ENCODE data around the gene ZZZ3. TPM values are rescaled to one million over a fixed set of nuclear protein-coding genes. Genes with fewer than 3 reads are reported as not detected.
"Not testable (repeated sequence)": the region's sequence is repeated elsewhere in the genome, so short reads cannot be mapped to it uniquely, and the experiment has no call there.

Gene ZZZ3
- total RNA-seq, 2 experiments from 2014 or later = 29.8 to 34.3 TPM

- CTCF ChIA-PET = no interaction called here
- POLR2A ChIA-PET = no interaction called here
- H3K9me3 Mint-ChIP-seq = no peaks in the 10 kb centered on the region
- H3K27me3 Mint-ChIP-seq = no peaks in the 10 kb centered on the region
- DNase-seq = no peak
- peaks cover 3% of the 10 kb centered on the region for H3K36me3 Mint-ChIP-seq
- H3K27ac Mint-ChIP-seq = no peak overlapping the region
- no peak overlapping the region for H3K4me3 Mint-ChIP-seq
- intact Hi-C loops (cut with micrococcal nuclease) = loop anchor here (10.0 kb wide), 2 partner anchors 402 to 1612 kb away; partner anchors contain the start of genes AK5 and ST6GALNAC3
- peaks cover 11% of the 10 kb centered on the region for H3K4me1 Mint-ChIP-seq (ENCODE audit: low read depth)
Measured at GRCh38 chr1:77686796-77687518, 4.5 kb upstream of the ZZZ3 start.

- Mint-ChIP-seq H3K9me3 (no peaks in the 10 kb centered on the region), H3K36me3 (no peaks in the 10 kb centered on the region), H3K27me3 (no peaks in the 10 kb centered on the region), H3K27ac (peak overlapping the region; percentile 90), H3K4me1 (ENCODE audit: low read depth) (peaks cover 32% of the 10 kb centered on the region), H3K4me3 (peak overlapping the region; percentile 98)
- ChIA-PET POLR2A (interaction anchor here (0.6 to 2.9 kb wide), 11 partner anchors 10 to 321 kb away, joined by 3 to 12 read pairs (median 4); partner anchors contain the start of genes DNAJB4, FUBP1, MIGA1 and USP33), CTCF (interaction anchor here (0.7 to 2.1 kb wide), 16 partner anchors 9 to 431 kb away, joined by 3 to 9 read pairs (median 4); partner anchors contain the start of genes AK5, DNAJB4, FUBP1 and USP33)
- peak; percentile 95 for DNase-seq
- intact Hi-C loops (cut with micrococcal nuclease) = loop anchor here (1.0 to 10.0 kb wide), 9 partner anchors 45 to 1897 kb away; partner anchors contain the start of genes AK5, MIGA1, PIGK and RABGGTB
Measured at GRCh38 chr1:77683160-77684148, 996 bp upstream of the ZZZ3 start.

GRCh38 chr1:77680173-77680572 is 2.3 kb downstream of the ZZZ3 start:
- CTCF ChIA-PET = no interaction called here
- Mint-ChIP-seq H3K36me3 (peaks cover 5% of the 10 kb centered on the region), H3K27ac (no peak overlapping the region), H3K4me3 (no peak overlapping the region), H3K4me1 (ENCODE audit: low read depth) (peaks cover 49% of the 10 kb centered on the region), H3K9me3 (no peaks in the 10 kb centered on the region), H3K27me3 (no peaks in the 10 kb centered on the region)
- no peak for DNase-seq
- POLR2A ChIA-PET = no interaction called here
- intact Hi-C loops (cut with micrococcal nuclease) = loop anchor here (5.0 to 10.0 kb wide), 4 partner anchors 243 to 1605 kb away; partner anchors contain the start of genes AK5 and ST6GALNAC3

- POLR2A ChIA-PET = no interaction called here
- Mint-ChIP-seq H3K36me3 (peaks cover 5% of the 10 kb centered on the region), H3K27me3 (no peaks in the 10 kb centered on the region), H3K9me3 (no peaks in the 10 kb centered on the region), H3K4me1 (ENCODE audit: low read depth) (peaks cover 51% of the 10 kb centered on the region), H3K27ac (no peak overlapping the region), H3K4me3 (no peak overlapping the region)
- CTCF ChIA-PET = no interaction called here
- no peak for DNase-seq
- intact Hi-C loops (cut with micrococcal nuclease) = no loop called here
Measured at GRCh38 chr1:77678660-77679610, 3.5 kb downstream of the ZZZ3 start.

DNA sequence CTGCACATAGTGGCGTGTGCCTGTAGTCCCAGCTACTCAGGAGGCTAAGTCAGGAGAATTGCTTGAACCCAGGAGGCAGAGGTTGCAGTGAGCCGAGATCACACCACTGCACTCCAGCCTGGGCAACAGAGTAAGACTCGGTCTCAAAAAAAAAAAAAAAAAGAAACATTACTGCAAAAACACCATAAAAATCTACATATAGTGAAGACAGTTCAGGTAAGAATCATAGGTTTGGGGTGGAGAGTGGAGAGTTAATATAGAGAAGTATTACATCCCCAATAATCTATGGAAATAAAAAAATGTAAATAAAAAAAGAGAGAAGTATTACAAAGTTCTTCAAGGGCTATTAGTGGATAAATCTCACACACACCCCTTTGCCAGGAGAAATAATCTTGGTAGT is 7.7 kb downstream of the ZZZ3 start:
- H3K4me1 Mint-ChIP-seq (ENCODE audit: low read depth) = peaks cover 67% of the 10 kb centered on the region
- intact Hi-C loops (cut with micrococcal nuclease); DNase-seq; H3K27me3 Mint-ChIP-seq; H3K27ac Mint-ChIP-seq; H3K4me3 Mint-ChIP-seq; H3K36me3 Mint-ChIP-seq; H3K9me3 Mint-ChIP-seq: not testable (repeated sequence)
- POLR2A ChIA-PET = interaction anchor here (1.4 kb wide), 1 partner anchor 8 kb away, joined by 4 read pairs; the partner anchor contains the start of gene ZZZ3
- CTCF ChIA-PET = interaction anchor here (1.8 kb wide), 1 partner anchor 8 kb away, joined by 7 read pairs; the partner anchor contains the start of gene ZZZ3

DNA sequence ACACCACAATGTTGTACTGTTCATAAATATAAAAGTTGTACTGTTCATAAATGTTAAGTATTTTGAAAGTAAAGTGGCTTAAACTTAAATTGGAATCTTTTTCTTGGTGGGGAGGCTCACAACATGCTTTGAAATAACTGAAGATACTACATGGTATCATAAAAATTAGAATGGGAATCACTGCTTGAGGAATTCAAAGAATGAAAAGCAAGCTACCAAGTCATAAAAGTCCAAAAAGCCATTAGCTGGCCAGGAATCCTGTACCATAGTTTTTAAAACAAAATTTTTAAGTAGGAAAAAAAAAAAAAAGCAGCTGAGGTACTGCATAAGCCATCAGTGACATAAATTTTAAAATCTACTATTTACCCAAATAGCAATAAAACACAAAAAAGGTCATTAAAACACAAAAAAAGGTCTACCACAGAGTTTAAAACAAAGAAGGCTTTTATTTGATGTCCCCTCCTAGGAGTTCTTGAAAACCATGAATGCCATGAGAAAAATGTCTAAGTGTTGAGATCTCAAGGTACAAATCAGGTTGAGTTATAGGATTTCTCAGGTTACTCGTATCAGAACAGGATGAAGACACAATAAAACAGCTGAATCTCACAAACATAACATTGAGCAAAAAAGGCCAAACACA is 8.6 kb downstream of the ZZZ3 start:
- intact Hi-C loops (cut with micrococcal nuclease) = no loop called here

DNA sequence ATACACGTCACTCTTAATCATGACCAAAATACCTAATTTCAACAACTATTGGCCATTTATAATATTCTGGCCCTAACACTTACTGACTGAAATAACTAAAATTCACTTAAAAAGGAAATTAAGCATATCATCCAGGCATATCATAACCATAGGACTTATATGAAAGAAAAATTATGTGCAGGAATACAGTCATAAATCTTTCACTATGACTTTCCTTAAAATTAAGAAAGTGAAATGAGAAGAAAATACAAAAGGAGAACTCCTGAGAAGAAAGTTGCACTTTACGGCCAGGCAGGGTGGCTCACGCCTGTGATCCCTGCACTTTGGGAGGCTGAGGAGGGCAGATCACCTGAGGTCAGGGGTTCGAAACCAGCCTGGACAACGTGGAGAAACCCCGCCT is 9.4 kb downstream of the ZZZ3 start:
- H3K4me1 Mint-ChIP-seq (ENCODE audit: low read depth) = peaks cover 70% of the 10 kb centered on the region
- ChIA-PET POLR2A (interaction anchor here (1.4 kb wide), 1 partner anchor 10 kb away, joined by 4 read pairs; the partner anchor contains the start of gene ZZZ3), CTCF (interaction anchor here (0.8 kb wide), 1 partner anchor 318 kb away, joined by 3 read pairs; no protein-coding TSS in a partner anchor)
- no peak overlapping the region for H3K4me3 Mint-ChIP-seq
- peaks cover 7% of the 10 kb centered on the region for H3K36me3 Mint-ChIP-seq
- no peaks in the 10 kb centered on the region for H3K9me3 Mint-ChIP-seq
- H3K27ac Mint-ChIP-seq = no peak overlapping the region
- no peak for DNase-seq
- intact Hi-C loops (cut with micrococcal nuclease) = no loop called here
- no peaks in the 10 kb centered on the region for H3K27me3 Mint-ChIP-seq

More for the DNA sequence above, 8.6 kb downstream of the ZZZ3 start:
- ChIA-PET POLR2A (interaction anchor here (1.0 to 1.4 kb wide), 2 partner anchors 9 to 14 kb away, joined by 3 to 4 read pairs; partner anchors contain the start of gene ZZZ3), CTCF (interaction anchor here (0.8 to 1.8 kb wide), 2 partner anchors 9 to 317 kb away, joined by 3 to 7 read pairs; partner anchors contain the start of gene ZZZ3)
- Mint-ChIP-seq H3K27ac (no peak overlapping the region), H3K9me3 (no peaks in the 10 kb centered on the region), H3K4me3 (no peak overlapping the region), H3K27me3 (no peaks in the 10 kb centered on the region), H3K36me3 (peaks cover 7% of the 10 kb centered on the region), H3K4me1 (ENCODE audit: low read depth) (peaks cover 71% of the 10 kb centered on the region)
- DNase-seq = no peak

DNA sequence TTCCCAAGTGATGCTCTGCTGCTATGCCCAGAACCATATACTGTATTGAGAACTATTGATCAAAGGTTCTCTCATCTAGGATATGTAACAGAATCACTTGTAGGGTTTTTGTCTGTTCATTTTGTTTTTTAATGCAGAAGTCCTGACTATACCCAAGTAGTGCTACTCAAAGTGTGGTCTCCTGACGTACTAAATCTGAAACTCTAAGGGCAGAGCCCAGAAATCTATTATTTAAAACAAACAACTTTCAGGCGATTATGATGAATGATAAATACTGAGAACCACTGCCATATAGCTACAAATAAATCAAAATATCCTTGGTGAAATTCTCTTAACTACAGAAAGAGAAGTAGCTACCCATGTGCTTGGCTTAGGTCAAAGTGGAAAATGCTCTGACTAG is 10.1 kb downstream of the ZZZ3 start:
- Mint-ChIP-seq H3K27ac (peak overlapping the region; percentile 8), H3K36me3 (peaks cover 7% of the 10 kb centered on the region), H3K4me1 (ENCODE audit: low read depth) (peaks cover 71% of the 10 kb centered on the region), H3K4me3 (no peak overlapping the region), H3K9me3 (no peaks in the 10 kb centered on the region), H3K27me3 (no peaks in the 10 kb centered on the region)
- CTCF ChIA-PET = no interaction called here
- DNase-seq = no peak
- POLR2A ChIA-PET = no interaction called here
- intact Hi-C loops (cut with micrococcal nuclease) = no loop called here

GRCh38 chr1:77671836-77672235 is 10.6 kb downstream of the ZZZ3 start:
- Mint-ChIP-seq H3K27me3 (no peaks in the 10 kb centered on the region), H3K9me3 (no peaks in the 10 kb centered on the region), H3K27ac (no peak overlapping the region), H3K4me1 (ENCODE audit: low read depth) (peaks cover 73% of the 10 kb centered on the region), H3K4me3 (no peak overlapping the region), H3K36me3 (peaks cover 7% of the 10 kb centered on the region)
- intact Hi-C loops (cut with micrococcal nuclease) = no loop called here
- DNase-seq = no peak
- CTCF ChIA-PET = no interaction called here
- POLR2A ChIA-PET = no interaction called here

DNA sequence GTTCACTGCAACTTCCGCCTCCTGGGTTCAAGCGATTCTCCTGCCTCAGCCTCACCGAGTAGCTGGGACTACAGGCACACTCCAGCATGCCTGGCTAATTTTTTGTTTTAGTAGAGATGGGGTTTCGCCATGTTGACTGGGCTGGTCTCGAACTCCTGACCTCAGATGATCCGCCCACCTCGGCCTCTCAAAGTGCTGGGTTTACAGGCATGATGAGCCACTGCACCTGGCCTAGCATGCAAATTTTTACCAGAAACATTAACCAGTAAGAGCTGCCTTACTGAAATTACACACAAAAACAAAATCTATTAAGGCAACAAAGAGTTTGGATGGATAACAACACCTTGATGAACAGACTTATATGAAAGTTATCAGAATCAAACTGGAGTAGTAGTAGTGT is 12.1 kb downstream of the ZZZ3 start:
- POLR2A ChIA-PET = interaction anchor here (0.6 kb wide), 1 partner anchor 50 kb away, joined by 3 read pairs; no protein-coding TSS in a partner anchor
- H3K27ac Mint-ChIP-seq = no peak overlapping the region
- CTCF ChIA-PET = no interaction called here
- intact Hi-C loops (cut with micrococcal nuclease) = no loop called here
- peaks cover 69% of the 10 kb centered on the region for H3K4me1 Mint-ChIP-seq (ENCODE audit: low read depth)
- DNase-seq = no peak
- no peaks in the 10 kb centered on the region for H3K9me3 Mint-ChIP-seq
- H3K27me3 Mint-ChIP-seq = no peaks in the 10 kb centered on the region
- peaks cover 4% of the 10 kb centered on the region for H3K36me3 Mint-ChIP-seq
- no peak overlapping the region for H3K4me3 Mint-ChIP-seq

Measured in activated CD4-positive, alpha-beta memory T cell treated with anti-CD3 and anti-CD28 coated beads for 36 hours (primary cell).